ENCODE results near the gene JARID2. TPM values are rescaled to one million over a fixed set of nuclear protein-coding genes. Genes with fewer than 3 reads are reported as not detected.

Gene JARID2
- total and polyA plus RNA-seq, 10 of the 15 experiments (the other 5 are each of a cell fraction or from before 2014, with no cell fraction given): 4.2 to 21.6 (median 11.7) TPM

- DNase-seq (ENCODE audit: low read depth, low spot score) (no peak), FAIRE-seq (no peak), ATAC-seq (no peak)
- RAD21 ChIA-PET (ENCODE audit: unreplicated experiment): interaction anchor here (1.3 kb wide), 1 partner anchor 61 kb away, joined by 3 read pairs; no protein-coding TSS in a partner anchor
- no peak overlapping the region for H3K4me3 ChIP-seq
- H3K4me2 ChIP-seq (ENCODE audit: control insufficient read depth, insufficient read depth): no peak overlapping the region
- H3K27ac ChIP-seq (ENCODE audit: control insufficient read depth, insufficient read depth): no peak overlapping the region
- CTCF ChIA-PET: no interaction called here
- no peak overlapping the region for H3K9ac ChIP-seq (ENCODE audit: control insufficient read depth, insufficient read depth, low read length)
- 96% methylated on average over 3 of the region's 3 CpGs for WGBS (ENCODE audit: insufficient coverage, insufficient replicate concordance, low lambda C conversion rate, missing lambda C conversion rate)
- no peaks in the 10 kb centered on the region for H3K9me3 ChIP-seq (replicated peaks; ENCODE audit: control insufficient read depth, insufficient read depth, low read length)
- in situ Hi-C loops (cut with MboI): no loop called here
- SMC1A ChIA-PET (ENCODE audit: uncharacterized antibody, unreplicated experiment): interaction anchor here (0.6 to 1.0 kb wide), 2 partner anchors 11 to 14 kb away, joined by 3 read pairs; no protein-coding TSS in a partner anchor
- H2AFZ ChIP-seq (ENCODE audit: control insufficient read depth, low read depth, low read length): no peak overlapping the region
- no TSS peak for BruUV-seq (replicated peaks)
- intact Hi-C loops (cut with micrococcal nuclease; ENCODE audit: unreplicated experiment): no loop called here
- no peaks in the 10 kb centered on the region; a peak in 1 of 4 replicates for H3K36me3 ChIP-seq (ENCODE audit: control insufficient read depth in 2 of 2, insufficient read depth in 2 of 2, low read length in 1 of 2)
- no peaks in the 10 kb centered on the region for H4K20me1 ChIP-seq (ENCODE audit: control insufficient read depth, insufficient read depth)
- no peaks in the 10 kb centered on the region for H3K79me2 ChIP-seq (ENCODE audit: control insufficient read depth, insufficient read depth, low read length)
- no peaks in the 10 kb centered on the region for H3K4me1 ChIP-seq (ENCODE audit: control insufficient read depth, insufficient read depth, low read length)
- TF ChIP-seq STAT3 (IDR thresholded peaks at IDR 0.05; ENCODE audit: low read depth, low read length) (no peak), CTCF (IDR thresholded peaks at IDR 0.05 in 2 of 3, conservative IDR thresholded peaks at IDR 0.05 in 1 of 3; ENCODE audit: control insufficient read depth in 2 of 3, extremely low read depth in 1 of 3, insufficient read depth in 1 of 3, low read depth in 3 of 3, low read length in 3 of 3) (no peak), ZNF687 (IDR thresholded peaks at IDR 0.05) (no peak), NR2C2 (IDR thresholded peaks at IDR 0.05; ENCODE audit: borderline replicate concordance, control insufficient read depth, insufficient read length, low read depth) (no peak), ZNF274 (IDR thresholded peaks at IDR 0.05; ENCODE audit: insufficient read depth, insufficient read length) (no peak), CREM (IDR thresholded peaks at IDR 0.05; ENCODE audit: low read depth) (no peak), RB1 (IDR thresholded peaks at IDR 0.05; ENCODE audit: borderline replicate concordance) (no peak), PBX3 (IDR thresholded peaks at IDR 0.05; ENCODE audit: insufficient replicate concordance, low read depth, low read length) (no peak), FOXK2 (IDR thresholded peaks at IDR 0.05) (no peak), RBBP5 (conservative IDR thresholded peaks at IDR 0.05) (no peak)
- POLR2A ChIA-PET: no interaction called here
- H3K27me3 ChIP-seq (replicated peaks in 1 of 2; ENCODE audit: control insufficient read depth in 2 of 2, insufficient read depth in 2 of 2, low read length in 1 of 2): no peaks in the 10 kb centered on the region
Observed at GRCh38 chr6:15561447-15562199, 315.8 kb downstream of the JARID2 start.
